ENCODE data around the gene PMCH.
"Not testable (repeated sequence)": the region's sequence is repeated elsewhere in the genome, so short reads cannot be mapped to it uniquely, and the experiment has no call there.

DNA sequence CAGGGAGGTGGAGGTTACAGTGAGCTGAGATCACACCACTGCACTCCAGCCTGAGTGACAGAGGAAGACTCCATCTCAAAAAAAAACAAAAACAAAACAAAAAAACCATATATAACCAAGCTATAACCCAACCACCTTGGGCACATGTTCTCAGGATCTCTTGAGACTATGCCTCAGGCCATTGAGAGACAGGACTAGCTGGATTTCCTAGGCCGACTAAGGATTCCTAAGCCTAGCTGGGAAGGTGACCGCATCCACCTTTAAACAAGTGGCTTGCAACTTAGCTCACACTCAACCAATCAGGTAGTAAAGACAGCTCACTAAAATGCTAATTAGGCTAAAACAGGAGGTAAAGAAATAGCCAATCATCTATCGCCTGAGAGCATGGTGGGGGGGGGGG, 42.4 kb downstream of the PMCH start:
- not testable (repeated sequence) for TF ChIP-seq FOXA1 (IDR thresholded peaks at IDR 0.05); SUZ12 (IDR thresholded peaks at IDR 0.05); FOXM1 (IDR thresholded peaks at IDR 0.05; ENCODE audit: borderline replicate concordance); ZNF384 (IDR thresholded peaks at IDR 0.05); HDGF (IDR thresholded peaks at IDR 0.05; ENCODE audit: borderline replicate concordance)
